Stimulated activated naive CD8-positive, alpha-beta T cell treated with anti-CD3 and anti-CD28 coated beads, Interleukin-15, amount 100 ng/mL, for 72 hours (primary cell): Measurements from ENCODE around the gene TBC1D10A.

ENCODE experiments used
- ATAC-seq: fragments of 150-1000 bp; cut with Tn5 transposase; 2 replicates; pipeline ENCODE4 v1.10.0; 2021; ENCODE audit warnings: mild to moderate bottlenecking, moderate library complexity
- DNase-seq, 2 donors: peaks; one replicate each; pipeline ENCODE4 v3.0.0; 2021 to 2022
- H3K27ac Mint-ChIP-seq, 2 donors: one replicate each; pipeline ENCODE4 v1.8.0; 2022; ENCODE audit warnings: mild to moderate bottlenecking in 2 of 2, mixed read lengths in 2 of 2, moderate library complexity in 2 of 2
- H3K27me3 Mint-ChIP-seq: one replicate; pipeline ENCODE4 v1.8.0; 2022; ENCODE audit warnings: mixed read lengths
- H3K4me1 Mint-ChIP-seq: one replicate; pipeline ENCODE4 v1.8.0; 2022; ENCODE audit warnings: mild to moderate bottlenecking, mixed read lengths
- H3K4me3 Mint-ChIP-seq, 2 donors: one replicate each; pipeline ENCODE4 v1.8.0; 2022; ENCODE audit warnings: mild to moderate bottlenecking in 2 of 2, mixed read lengths in 2 of 2, moderate library complexity in 1 of 2
- H3K9me3 Mint-ChIP-seq, 2 donors: one replicate each; pipeline ENCODE4 v1.8.0; 2022; ENCODE audit warnings: mixed read lengths in 2 of 2

The TBC1D10A gene

DNA sequence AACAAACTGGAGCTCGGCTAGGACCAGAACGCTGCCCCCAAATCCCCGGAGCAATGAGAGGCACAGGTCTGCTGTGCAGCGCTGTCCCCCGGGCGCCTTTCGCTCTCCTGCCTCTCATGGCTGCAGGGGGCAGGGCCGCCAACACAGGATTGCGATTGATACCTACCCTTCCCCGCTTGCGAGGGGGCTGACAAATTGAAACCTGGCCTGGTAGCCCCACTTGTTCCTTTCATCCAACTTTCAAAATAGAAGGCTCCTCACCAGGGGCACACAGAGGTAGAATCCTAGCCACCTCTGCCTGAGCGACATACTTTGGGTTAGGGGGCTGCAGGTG lies 36.8 kb downstream of the TBC1D10A start:
- H3K27me3 Mint-ChIP-seq: no peaks in the 10 kb centered on the region
- no peak for DNase-seq
- H3K4me3 Mint-ChIP-seq: peak overlapping the region; percentile 91 to 93
- H3K9me3 Mint-ChIP-seq: no peaks in the 10 kb centered on the region
- peaks cover 69% of the 10 kb centered on the region for H3K4me1 Mint-ChIP-seq
- peak; percentile 44 for ATAC-seq
- peak overlapping the region in 1 of 2 donors; percentile 89 for H3K27ac Mint-ChIP-seq

DNA sequence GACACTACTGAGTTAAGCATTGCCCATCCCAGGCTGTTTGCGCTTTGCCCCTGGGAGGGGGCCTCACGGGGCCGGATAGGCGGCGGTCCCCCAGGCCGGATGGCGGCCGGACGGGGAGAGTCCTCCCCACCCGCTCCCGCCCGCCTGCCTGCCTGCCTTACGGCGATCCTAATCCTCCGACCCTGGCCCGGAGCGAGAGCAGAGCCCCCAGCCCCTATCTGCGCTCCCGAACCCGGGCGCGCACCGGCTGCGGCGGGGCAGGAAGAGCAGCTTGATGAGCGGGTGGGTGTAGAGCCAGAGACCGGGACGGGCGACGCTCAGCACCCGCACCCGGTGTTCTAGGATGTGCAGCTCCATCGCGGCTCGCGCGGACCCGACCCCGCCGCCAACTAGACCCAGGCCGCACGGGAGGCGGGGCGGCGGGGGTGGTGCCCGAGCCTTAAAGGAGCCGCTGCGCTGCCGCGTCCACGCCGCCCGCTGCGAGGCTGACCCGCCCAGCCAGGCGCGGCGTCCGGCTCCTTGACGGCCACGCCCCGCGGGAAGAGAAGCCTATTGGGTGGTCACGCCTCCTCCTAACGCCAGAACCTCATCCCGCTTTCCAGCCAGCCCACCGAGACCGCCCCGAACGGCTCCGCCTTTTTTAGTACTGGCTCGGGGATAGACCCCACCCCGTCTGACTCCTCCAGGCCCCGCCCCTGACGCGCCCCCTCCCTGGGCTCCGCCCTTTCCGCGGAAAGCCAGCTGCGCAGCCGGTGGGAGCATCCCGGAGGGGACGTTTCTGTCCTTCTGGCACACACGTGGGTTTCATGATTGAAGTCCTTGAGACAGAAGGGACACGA lies 37.4 kb downstream of the TBC1D10A start, which contains the start of gene CASTOR1:
TSS of gene CASTOR1 (minus strand) at position 365 of the 839 bp plus-strand sequence. CDS start at position 357, 8 bp downstream.
- ATAC-seq (peak; percentile 82), DNase-seq (peak; percentile 80 to 84)
- Mint-ChIP-seq H3K27me3 (no peaks in the 10 kb centered on the region), H3K27ac (peak within 1 kb of the TSS; percentile 87 to 89), H3K4me3 (peak within 1 kb of the TSS; percentile 91 to 93), H3K9me3 (no peaks in the 10 kb centered on the region), H3K4me1 (peaks cover 68% of the 10 kb centered on the region)

DNA sequence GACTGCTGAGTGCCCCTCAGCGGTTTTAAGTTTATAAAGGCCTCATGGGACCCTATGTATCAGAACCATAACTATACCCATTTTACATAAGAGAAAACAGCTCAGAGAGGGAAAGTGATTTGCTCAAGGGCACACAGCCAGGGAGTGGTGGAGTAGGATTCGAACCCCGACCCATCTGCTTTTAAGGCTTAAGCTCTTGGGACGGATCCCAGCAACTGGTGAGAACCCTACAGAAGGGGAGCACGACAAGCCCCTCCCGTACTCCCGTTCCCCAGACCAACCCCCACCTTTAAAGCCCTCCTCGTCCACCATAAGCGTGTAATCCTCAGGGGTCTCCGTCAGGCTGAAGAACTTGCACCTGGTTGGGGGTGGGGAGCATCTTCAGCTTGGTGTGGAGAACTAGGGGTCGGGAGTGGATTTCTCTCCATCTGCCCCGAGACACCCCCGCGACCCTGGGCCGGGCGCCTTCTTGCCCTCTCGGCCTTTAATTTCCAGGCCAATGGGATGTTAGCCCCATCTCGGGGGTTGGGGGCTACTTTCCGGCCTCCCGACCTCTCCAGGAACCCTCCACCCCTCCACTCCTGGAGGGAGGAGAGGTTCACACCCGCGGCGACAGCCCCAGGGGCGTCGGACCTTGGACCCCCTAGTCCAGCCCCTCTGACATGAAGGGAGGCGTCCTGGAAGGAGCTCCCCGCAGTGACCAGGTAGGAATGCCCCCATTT lies 38.2 kb downstream of the TBC1D10A start:
- peak overlapping the region; percentile 91 to 93 for H3K4me3 Mint-ChIP-seq
- H3K9me3 Mint-ChIP-seq: no peaks in the 10 kb centered on the region
- DNase-seq (no peak), ATAC-seq (no peak)
- H3K27ac Mint-ChIP-seq: peak overlapping the region in 1 of 2 donors; percentile 87
- peaks cover 61% of the 10 kb centered on the region for H3K4me1 Mint-ChIP-seq
- no peaks in the 10 kb centered on the region for H3K27me3 Mint-ChIP-seq

DNA sequence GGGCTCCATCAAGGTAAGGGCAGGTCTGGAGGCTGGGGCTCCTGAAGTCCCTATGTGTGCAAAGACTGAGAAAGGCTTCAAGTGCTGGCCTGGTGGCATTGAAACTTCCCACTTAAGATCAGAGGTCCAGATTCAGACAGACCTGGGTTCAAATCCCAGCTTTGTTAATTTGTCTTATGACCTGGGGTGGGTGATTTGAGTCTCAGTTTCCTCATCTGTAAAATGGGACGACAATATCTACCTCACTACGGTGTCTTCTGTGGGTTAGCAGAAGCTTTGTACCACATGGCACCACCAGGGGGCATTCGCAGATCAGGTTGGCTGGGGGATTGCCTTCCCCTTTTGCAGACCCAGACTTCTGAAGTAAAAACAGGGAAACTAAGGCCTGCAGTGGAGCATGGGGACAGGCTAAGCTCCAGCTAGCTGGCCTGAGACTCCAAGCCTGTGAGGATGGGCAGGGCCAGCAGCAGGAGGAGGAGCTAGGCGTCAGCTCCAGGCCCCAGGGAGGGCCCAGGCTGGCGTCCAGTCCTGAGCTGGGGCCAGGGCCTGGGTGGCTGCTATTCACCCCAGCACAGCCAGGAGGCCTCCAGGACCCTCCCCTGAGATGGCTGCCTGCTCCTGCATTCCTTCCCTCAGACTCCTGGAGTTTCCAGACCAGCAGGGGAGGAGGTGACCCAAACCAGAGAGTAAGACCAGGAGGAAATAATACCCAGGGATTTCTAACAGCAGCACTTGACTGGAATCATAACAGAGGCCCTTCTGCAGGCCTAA lies 38.9 kb downstream of the TBC1D10A start:
- Mint-ChIP-seq H3K4me3 (peak overlapping the region; percentile 91 to 93), H3K4me1 (peaks cover 60% of the 10 kb centered on the region), H3K9me3 (no peaks in the 10 kb centered on the region), H3K27me3 (no peaks in the 10 kb centered on the region), H3K27ac (peak overlapping the region; percentile 52 to 87)
- ATAC-seq (peak; percentile 49), DNase-seq (peak; percentile 84 to 87)

DNA sequence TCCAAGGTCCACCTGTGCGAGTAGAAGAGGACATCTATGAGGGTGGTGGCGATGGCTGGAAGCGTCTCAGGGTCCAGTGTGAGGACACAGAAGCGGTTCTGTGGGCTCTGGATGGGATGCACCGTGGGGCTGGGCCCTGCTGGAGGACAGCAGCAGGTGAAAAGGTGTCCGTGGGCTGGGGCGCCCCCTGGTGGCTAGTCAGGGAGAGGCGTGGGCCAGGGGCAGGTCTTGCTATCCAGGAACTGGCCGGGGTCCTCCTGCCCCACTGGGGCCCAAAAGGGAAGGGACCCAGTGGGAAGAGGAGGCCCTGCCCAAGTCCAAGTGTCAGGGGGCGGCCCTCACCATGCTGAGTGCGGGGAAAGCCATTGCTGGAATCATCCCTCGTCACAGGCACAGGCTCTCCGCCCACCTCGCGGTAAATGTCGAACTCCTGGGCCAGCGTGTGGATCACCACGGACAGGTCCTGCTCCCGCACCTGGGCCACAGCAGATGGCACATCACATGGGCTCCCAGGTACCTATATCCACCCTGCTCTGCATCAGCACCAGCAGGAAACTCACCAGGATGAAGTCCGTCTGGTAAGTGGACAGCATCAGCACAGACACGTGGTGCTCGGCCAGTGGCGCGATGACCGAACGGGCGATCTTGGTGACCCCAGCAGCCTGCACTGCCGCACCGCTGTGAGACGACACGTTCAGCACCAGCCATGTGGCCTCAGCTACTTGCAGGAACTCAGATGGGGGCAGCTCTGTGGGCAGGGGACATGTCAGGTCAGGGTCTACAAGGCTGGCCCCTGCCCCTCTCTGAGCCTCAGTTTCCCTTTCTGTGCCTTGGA lies 39.7 kb downstream of the TBC1D10A start:
- ATAC-seq (peak; percentile 51), DNase-seq (peak; percentile 87 to 88)
- Mint-ChIP-seq H3K27me3 (no peaks in the 10 kb centered on the region), H3K4me3 (no peak overlapping the region), H3K27ac (peak overlapping the region in 1 of 2 donors; percentile 79), H3K9me3 (no peaks in the 10 kb centered on the region), H3K4me1 (peaks cover 63% of the 10 kb centered on the region)

DNA sequence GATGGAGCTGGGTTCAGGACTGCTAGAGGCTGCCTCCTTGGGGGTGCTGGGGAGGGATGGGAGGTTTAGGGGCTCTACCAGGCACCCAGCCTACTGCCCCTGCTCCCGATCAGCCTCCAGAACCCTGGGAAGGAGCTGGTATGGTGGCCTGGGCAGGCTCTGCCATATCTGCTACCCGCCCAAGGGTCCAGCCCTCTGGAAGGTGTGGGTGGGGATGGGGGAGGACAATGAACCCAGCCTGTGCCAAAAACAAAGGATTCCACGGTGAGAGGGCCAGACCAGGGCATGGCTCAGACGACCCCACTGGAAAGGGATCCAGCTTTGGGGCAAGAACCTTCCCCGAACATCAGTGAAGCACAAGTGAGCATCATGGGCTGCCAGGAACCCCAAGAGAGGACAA lies 40.4 kb downstream of the TBC1D10A start:
- DNase-seq (no peak), ATAC-seq (no peak)
- Mint-ChIP-seq H3K4me3 (no peak overlapping the region), H3K27me3 (no peaks in the 10 kb centered on the region), H3K9me3 (no peaks in the 10 kb centered on the region), H3K27ac (peak overlapping the region in 1 of 2 donors; percentile 79), H3K4me1 (peaks cover 57% of the 10 kb centered on the region)

DNA sequence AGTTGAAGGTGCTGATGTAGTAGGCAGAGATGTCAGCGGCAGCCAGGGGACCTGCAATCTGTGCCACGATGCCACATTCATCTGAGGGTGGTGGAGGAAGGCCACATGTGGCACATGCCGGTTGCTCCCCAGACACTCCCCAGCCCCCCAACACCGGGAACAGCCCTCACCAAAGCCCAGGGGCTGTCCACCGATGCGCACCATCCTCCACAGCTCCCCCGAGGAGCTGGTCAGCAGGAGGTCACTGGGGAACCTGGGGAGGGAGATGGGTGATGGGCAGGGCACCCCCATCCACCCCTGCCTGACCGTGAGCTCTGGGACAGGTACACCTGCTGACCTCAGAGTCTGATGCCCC lies 40.9 kb downstream of the TBC1D10A start:
- DNase-seq: no peak
- Mint-ChIP-seq H3K9me3 (no peaks in the 10 kb centered on the region), H3K4me3 (no peak overlapping the region), H3K27ac (no peak overlapping the region), H3K27me3 (no peaks in the 10 kb centered on the region), H3K4me1 (peaks cover 52% of the 10 kb centered on the region)
- no peak for ATAC-seq

DNA sequence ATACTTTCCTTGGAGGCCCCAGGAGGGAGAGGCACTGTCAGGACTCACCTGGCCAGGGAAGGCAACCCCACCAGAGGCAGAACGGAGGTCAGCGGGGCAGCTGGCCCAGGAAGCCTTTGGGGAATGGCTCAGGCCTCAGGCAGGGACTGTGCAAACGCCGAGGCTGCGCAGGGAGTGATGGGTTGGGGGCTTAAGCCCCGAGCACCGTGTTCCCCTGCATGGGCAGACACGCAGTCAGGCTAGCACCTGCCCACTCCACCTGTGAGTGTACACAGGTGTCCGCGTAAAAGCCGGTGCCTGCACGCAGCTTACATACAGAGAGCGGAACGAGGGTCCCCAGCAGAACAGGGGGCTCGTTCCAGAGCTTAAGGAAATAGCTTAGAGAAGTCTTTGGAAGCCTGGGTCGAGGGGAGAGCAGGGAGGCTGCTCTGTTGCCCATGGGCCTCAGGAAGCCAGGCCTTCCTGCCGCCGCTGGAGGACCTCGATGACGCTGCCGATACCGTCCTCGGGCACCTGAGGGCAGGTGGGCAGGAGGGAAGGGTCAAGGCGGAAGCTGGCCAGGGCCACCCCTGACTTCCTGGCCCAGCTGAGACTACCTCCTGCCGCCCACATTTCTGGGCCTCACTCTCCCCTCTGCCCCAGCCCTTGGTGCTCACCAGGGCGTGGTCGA lies 41.4 kb downstream of the TBC1D10A start:
- H3K27me3 Mint-ChIP-seq: no peaks in the 10 kb centered on the region
- no peaks in the 10 kb centered on the region for H3K9me3 Mint-ChIP-seq
- no peak overlapping the region for H3K27ac Mint-ChIP-seq
- ATAC-seq (no peak), DNase-seq (no peak)
- peaks cover 47% of the 10 kb centered on the region for H3K4me1 Mint-ChIP-seq
- H3K4me3 Mint-ChIP-seq: no peak overlapping the region

DNA sequence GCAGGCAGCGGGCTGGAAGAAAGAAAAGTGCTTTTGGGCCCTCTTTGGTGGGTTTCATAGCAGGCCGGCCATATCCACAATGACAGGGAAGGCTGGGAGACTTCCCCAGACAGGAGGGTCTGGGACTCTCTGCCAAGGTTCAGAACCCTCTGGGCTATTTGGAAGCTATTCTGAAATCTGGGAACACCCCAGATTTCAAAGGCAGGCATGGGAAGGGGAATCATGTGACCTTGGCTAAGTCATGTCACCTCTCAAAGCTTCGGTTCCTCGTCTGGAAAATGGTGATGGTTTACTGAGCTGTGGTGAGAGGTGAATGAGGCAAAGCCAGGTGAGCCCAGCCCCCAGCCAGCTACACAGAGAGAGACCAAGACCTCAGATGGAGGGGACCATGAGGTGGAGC lies 42.1 kb downstream of the TBC1D10A start:
- ATAC-seq: no peak
- Mint-ChIP-seq H3K9me3 (no peaks in the 10 kb centered on the region), H3K4me1 (peaks cover 43% of the 10 kb centered on the region)

DNA sequence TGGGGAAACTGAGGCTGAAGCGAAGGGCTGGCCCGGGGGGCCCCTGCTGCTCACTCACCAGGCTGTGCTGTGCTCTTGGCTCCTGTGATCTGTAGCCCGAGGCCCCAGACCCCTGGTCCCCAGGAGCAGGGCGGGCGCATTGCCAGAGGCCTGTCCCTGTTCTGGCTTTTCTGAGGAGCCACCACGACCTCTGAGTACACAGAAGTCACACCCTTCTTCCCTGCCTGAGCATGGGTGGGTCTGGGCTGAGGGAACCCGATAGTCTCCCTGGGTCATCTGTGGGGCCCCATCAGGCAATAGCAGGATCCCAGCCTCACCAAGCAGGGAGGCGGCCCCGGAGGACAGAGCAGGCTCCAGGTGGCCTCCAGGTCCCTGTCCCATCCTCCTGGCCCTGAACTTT lies 42.6 kb downstream of the TBC1D10A start:
- Mint-ChIP-seq H3K4me3 (no peak overlapping the region), H3K9me3 (no peaks in the 10 kb centered on the region)
- no peak for ATAC-seq

More for the DNA sequence above, 42.1 kb downstream of the TBC1D10A start:
- Mint-ChIP-seq H3K27ac (peak overlapping the region in 1 of 2 donors; percentile 19), H3K4me3 (no peak overlapping the region), H3K27me3 (no peaks in the 10 kb centered on the region)
- DNase-seq: no peak

DNA sequence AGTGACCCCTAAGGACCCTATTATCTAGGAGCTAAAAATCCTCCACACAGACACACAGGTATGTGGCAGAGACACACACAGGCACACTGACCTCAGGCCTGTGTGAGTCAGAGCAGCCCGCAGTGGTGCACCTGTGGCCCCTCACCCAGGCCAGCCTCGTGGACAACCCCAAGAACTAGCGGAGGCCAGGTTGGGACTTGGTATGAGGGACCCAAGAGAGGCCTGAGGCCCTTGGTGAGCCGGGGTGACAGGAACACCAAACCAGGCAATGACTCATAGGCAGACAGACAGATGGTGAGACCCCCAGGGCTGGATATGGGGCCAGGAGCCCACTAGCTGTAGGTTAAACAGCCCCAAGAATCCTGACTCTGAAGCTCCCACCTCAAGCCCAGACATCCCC lies 43.4 kb downstream of the TBC1D10A start:
- peak overlapping the region; percentile 72 to 85 for H3K27ac Mint-ChIP-seq
- H3K9me3 Mint-ChIP-seq: no peaks in the 10 kb centered on the region
- peaks cover 45% of the 10 kb centered on the region for H3K4me1 Mint-ChIP-seq
- H3K4me3 Mint-ChIP-seq: no peak overlapping the region
- no peaks in the 10 kb centered on the region for H3K27me3 Mint-ChIP-seq
- no peak for DNase-seq
- no peak for ATAC-seq

More for the DNA sequence above, 42.6 kb downstream of the TBC1D10A start:
- H3K27ac Mint-ChIP-seq: no peak overlapping the region
- H3K27me3 Mint-ChIP-seq: no peaks in the 10 kb centered on the region
- no peak for DNase-seq
- peaks cover 44% of the 10 kb centered on the region for H3K4me1 Mint-ChIP-seq

DNA sequence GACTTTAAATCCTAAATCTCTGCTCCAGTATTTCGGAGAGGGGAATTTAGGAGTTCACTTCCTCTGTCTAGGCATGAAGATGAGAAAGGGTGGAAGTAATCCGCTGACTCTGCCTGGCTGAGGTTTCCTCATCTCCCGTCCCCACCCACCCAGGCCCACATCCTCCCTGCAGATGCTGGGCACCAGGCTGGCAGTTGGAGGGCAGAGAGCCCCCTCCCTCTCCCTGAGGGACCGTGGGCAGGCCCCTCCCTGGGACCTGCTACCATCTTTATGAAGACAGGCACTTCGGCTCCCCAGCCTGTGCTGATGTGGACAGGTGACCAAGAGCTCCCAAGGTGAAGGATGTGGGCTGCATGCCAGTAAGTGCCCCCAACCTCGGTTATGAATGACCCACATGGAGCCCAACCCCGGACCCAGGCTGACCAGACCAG lies 44.1 kb downstream of the TBC1D10A start:
- H3K4me3 Mint-ChIP-seq: no peak overlapping the region
- no peak for DNase-seq
- no peak for ATAC-seq
- H3K9me3 Mint-ChIP-seq: no peaks in the 10 kb centered on the region
- peak overlapping the region; percentile 72 to 85 for H3K27ac Mint-ChIP-seq
- H3K4me1 Mint-ChIP-seq: peaks cover 45% of the 10 kb centered on the region
- H3K27me3 Mint-ChIP-seq: no peaks in the 10 kb centered on the region

DNA sequence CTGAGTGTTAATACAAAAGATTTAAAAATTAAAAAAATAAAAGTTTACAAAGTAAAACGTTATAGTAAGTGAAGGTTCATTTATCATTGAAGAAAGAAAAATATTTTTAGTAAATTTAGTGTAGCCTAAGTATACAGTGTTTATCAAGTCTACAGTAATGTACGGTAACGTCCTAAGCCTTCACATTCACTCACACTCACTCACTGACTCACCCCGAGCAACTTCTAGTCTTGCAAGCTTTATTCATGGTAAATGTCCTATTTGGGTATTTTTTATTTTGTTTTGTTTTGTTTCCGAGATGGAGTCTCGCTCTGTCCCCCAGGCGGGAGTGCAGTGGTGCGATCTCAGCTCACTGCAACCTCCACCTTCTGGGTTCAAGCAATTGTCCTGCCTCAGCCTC lies 46.2 kb downstream of the TBC1D10A start:
- H3K4me1 Mint-ChIP-seq: peaks cover 45% of the 10 kb centered on the region
- no peak overlapping the region for H3K4me3 Mint-ChIP-seq
- H3K9me3 Mint-ChIP-seq: no peaks in the 10 kb centered on the region
- ATAC-seq (no peak), DNase-seq (no peak)
- no peak overlapping the region for H3K27ac Mint-ChIP-seq
- no peaks in the 10 kb centered on the region for H3K27me3 Mint-ChIP-seq

DNA sequence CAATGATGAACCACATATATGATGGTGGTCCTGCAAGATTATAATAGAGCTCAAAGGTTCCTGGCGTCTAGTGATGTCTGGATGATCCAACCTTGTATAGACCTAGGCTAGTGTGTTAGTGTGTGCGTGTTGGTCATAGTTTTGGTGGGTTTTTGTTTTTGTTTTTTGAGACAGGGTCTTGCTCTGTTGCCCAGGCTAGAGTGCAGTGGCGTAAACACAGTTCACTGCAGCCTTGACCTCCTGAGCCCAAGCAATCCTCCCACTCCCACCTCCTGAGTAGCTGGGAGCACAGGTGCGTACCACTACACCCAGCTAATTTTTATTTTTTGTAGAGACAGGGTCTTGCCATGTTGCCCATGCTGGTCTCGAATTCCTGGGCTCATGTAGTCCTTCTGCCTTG lies 46.8 kb downstream of the TBC1D10A start:
- Mint-ChIP-seq H3K27me3 (no peaks in the 10 kb centered on the region), H3K27ac (no peak overlapping the region), H3K4me3 (no peak overlapping the region), H3K4me1 (peaks cover 51% of the 10 kb centered on the region), H3K9me3 (no peaks in the 10 kb centered on the region)
- ATAC-seq (no peak), DNase-seq (no peak)
